ENCODE measurements around the gene ADK. TPM values are rescaled to one million over a fixed set of nuclear protein-coding genes. Genes with fewer than 3 reads are reported as not detected.

The ADK gene
- total and polyA plus RNA-seq, 2 of the 13 experiments (the other 11 are each of a cell fraction or from before 2014, with no cell fraction given), result 48.6 to 79.1 TPM

DNA sequence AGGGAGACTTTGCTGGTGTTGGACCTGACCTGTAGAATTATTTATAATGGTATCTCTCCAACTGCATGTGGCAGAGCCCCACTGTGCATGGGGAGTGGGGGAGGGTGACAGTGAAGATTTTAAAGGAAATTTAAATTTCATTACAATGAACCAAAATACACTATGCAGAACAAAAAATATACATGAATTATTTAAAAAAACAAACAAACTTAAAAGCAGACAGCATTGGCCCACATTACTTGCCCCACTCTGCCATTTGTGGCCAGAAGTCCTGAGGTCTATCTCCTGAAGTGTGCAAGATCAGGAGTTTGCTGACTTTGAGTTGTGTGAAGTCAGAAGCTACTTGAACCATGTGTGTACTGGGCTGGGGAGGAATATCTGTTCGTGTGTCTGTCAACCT, 40.9 kb upstream of the ADK start:
- Histone ChIP-seq H3K9me3 (ENCODE audit: low read length) (no peaks in the 10 kb centered on the region), H4K20me1 (ENCODE audit: insufficient read depth, low read length) (no peaks in the 10 kb centered on the region), H3K27ac (ENCODE audit: extremely low read length, insufficient read depth, low read length) (no peak overlapping the region), H3K27me3 (ENCODE audit: control insufficient read depth in 1 of 2, insufficient read depth in 2 of 2, low read length in 2 of 2) (no peaks in the 10 kb centered on the region), H3K9ac (ENCODE audit: insufficient read depth, low read depth, low read length) (no peak overlapping the region), H3K36me3 (replicated peaks in 1 of 2; ENCODE audit: control insufficient read depth in 1 of 2, insufficient read depth in 2 of 2, low read length in 2 of 2) (peaks cover 27 to 88% of the 10 kb centered on the region in 2 experiments), H3K79me2 (ENCODE audit: insufficient read depth, low read length) (no peaks in the 10 kb centered on the region), H3K4me2 (ENCODE audit: low read depth, low read length) (no peak overlapping the region), H3K4me1 (ENCODE audit: insufficient read depth, low read length) (no peaks in the 10 kb centered on the region), H2AFZ (ENCODE audit: low read length) (no peak overlapping the region), H3K4me3 (replicated peaks in 1 of 3; ENCODE audit: insufficient read depth in 1 of 3, low read depth in 2 of 3, low read length in 3 of 3) (no peak overlapping the region)
- TF ChIP-seq, protein P1, sequence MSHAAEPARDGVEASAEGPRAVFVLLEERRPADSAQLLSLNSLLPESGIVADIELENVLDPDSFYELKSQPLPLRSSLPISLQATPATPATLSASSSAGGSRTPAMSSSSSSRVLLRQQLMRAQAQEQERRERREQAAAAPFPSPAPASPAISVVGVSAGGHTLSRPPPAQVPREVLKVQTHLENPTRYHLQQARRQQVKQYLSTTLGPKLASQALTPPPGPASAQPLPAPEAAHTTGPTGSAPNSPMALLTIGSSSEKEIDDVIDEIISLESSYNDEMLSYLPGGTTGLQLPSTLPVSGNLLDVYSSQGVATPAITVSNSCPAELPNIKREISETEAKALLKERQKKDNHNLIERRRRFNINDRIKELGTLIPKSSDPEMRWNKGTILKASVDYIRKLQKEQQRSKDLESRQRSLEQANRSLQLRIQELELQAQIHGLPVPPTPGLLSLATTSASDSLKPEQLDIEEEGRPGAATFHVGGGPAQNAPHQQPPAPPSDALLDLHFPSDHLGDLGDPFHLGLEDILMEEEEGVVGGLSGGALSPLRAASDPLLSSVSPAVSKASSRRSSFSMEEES (CRISPR knock-in tag; IDR thresholded peaks at IDR 0.05), result no peak
- TF ChIP-seq SP5 (CRISPR knock-in tag; IDR thresholded peaks at IDR 0.05; ENCODE audit: borderline replicate concordance, low read depth) (no peak), MAX (IDR thresholded peaks at IDR 0.05) (no peak), FOXK1 (CRISPR knock-in tag; IDR thresholded peaks at IDR 0.05; ENCODE audit: borderline replicate concordance, low read depth) (no peak), NFATC3 (CRISPR knock-in tag; IDR thresholded peaks at IDR 0.05) (no peak), ZNF878 (CRISPR knock-in tag; IDR thresholded peaks at IDR 0.05) (no peak), THAP7 (CRISPR knock-in tag; IDR thresholded peaks at IDR 0.05) (no peak), HMGA1 (CRISPR knock-in tag; conservative IDR thresholded peaks at IDR 0.05) (no peak)
- TF ChIP-seq, protein P2, sequence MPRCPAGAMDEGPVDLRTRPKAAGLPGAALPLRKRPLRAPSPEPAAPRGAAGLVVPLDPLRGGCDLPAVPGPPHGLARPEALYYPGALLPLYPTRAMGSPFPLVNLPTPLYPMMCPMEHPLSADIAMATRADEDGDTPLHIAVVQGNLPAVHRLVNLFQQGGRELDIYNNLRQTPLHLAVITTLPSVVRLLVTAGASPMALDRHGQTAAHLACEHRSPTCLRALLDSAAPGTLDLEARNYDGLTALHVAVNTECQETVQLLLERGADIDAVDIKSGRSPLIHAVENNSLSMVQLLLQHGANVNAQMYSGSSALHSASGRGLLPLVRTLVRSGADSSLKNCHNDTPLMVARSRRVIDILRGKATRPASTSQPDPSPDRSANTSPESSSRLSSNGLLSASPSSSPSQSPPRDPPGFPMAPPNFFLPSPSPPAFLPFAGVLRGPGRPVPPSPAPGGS (CRISPR knock-in tag; IDR thresholded peaks at IDR 0.05), result no peak
- TF ChIP-seq, protein P3, sequence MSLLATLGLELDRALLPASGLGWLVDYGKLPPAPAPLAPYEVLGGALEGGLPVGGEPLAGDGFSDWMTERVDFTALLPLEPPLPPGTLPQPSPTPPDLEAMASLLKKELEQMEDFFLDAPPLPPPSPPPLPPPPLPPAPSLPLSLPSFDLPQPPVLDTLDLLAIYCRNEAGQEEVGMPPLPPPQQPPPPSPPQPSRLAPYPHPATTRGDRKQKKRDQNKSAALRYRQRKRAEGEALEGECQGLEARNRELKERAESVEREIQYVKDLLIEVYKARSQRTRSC (CRISPR knock-in tag; IDR thresholded peaks at IDR 0.05; ENCODE audit: low read depth), result no peak
- POLR2A ChIA-PET, result no interaction called here
- CTCF ChIA-PET (ENCODE audit: low intra/inter-chr PET ratio, low total read pairs), result no interaction called here
- FAIRE-seq (no peak), ATAC-seq (no peak), DNase-seq (ENCODE audit: low spot score) (no peak)
- WGBS (ENCODE audit: low lambda C conversion rate), result 80% methylated on average over 1 of the region's 1 CpG
- in situ Hi-C loops (cut with HindIII; ENCODE audit: extremely low pct_ligation_motif_present, low pct_unique_long_range_greater_than_20kb) (no loop called here), intact Hi-C loops (cut with micrococcal nuclease; ENCODE audit: unreplicated experiment) (no loop called here)
- no TSS peak for BruUV-seq (replicated peaks)
